NOMO-1 treated with dmso at 0.1 percent for 144 hours (cell line): Measurements from ENCODE around the gene TMEM119.

Experiments
- DNase-seq: peaks from one replicate; lab custom pipeline; 2025; ENCODE audit not compliant: unreplicated experiment; lab: John Stamatoyannopoulos, UW

Gene TMEM119, protein sequence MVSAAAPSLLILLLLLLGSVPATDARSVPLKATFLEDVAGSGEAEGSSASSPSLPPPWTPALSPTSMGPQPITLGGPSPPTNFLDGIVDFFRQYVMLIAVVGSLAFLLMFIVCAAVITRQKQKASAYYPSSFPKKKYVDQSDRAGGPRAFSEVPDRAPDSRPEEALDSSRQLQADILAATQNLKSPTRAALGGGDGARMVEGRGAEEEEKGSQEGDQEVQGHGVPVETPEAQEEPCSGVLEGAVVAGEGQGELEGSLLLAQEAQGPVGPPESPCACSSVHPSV

GRCh38 chr12:108597559-108598471 is at the start of gene TMEM119:
Gene TMEM119, minus strand, starts transcription at chr12:108598084. Its CDS starts 5,701 bp downstream, at chr12:108592383.
- no peak for DNase-seq

GRCh38 chr12:108646600-108647579 is 49.0 kb upstream of the TMEM119 start:
- no peak for DNase-seq

DNA sequence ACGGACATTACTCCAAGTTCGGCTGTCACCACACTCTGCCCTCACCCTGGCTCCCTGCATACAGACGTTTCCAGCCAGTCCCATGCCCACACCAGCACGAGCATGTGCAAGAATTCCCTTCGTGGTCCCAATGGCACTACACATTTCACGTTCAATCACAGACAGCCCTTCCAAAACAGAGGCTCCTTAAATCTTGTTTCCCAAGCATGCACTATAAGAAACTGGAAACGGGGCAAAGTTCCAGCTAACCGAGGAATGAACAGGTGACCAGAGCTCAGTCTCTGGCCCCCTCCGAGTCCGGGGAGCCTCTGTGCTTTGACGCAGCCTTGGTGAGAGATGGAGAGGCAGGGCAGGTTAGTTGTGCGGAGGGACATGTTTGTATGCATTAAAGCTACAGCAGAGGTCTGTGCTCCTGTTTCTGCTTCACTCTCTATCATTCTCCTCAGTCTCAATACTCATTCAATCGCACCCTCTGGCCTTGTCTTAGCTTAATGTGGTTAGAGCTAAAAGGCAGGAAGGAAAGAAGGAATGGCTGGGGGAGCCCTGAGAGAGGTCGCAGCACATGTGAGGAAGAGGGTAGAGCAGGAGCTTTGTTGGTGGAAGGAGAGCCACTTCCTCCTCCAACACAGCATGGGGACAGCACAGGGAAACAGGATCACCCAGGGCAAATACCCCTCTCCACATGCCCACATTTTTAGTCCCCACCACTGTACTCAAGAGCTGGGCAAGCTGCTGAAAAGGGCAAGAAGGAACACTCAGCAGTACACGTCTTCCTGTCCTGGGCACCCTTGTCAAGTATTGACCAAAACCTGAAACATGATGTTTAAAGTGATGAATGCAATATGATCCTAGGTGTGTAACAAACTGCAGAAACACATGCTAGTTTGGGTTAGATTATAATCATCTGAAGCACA is 48.1 kb upstream of the TMEM119 start:
- DNase-seq: no peak

DNA sequence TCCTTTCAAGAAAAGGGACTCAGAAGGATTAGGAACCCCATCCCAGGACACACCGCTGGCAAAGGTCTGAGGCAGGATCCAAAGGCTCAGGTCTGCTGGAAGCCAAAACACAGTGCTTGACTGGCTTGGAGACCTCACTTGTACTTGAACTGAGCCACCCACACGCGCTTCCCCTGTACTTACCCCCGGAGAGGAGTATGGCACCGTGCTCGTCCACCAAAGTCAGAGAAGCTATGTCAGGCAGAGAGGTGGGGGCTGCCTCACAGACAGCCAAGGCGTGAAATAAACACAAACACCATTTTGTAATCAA is 46.9 kb upstream of the TMEM119 start:
- DNase-seq: no peak

- DNase-seq: no peak
Observed at GRCh38 chr12:108643941-108644810, 46.3 kb upstream of the TMEM119 start.

DNA sequence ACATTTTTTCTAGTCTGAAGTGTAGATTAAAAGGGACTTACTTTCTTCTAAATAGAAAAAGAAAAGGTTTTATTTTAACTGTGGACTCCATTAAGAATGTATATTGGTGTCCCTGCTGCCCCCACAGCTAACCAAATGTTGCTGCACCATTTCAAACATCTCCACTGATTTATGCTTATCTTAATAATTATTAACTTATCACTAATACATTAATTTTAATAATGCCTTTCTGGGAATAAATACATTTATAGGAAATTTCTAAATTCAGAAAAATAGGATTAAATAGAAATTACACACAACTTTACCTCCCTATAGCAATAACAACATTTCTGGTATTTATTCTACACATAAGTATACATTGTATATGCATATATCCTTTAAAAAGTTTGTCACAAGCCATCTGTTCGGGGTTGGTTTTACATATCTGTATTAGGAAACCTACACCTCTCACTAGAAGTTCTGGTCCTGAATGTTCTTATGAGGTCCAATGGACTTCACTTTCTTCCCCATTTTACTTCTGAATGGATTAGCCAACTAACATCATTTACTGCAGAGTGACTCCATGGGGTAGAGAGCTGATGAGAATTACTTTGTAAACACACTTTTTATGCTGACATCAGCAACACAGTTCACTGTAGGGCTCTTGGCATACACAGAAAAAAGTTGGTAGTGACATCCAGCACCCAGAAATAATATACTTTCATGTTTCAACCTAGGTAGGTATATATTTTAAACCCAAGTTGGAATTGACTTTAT is 45.2 kb upstream of the TMEM119 start:
- DNase-seq: no peak

DNA sequence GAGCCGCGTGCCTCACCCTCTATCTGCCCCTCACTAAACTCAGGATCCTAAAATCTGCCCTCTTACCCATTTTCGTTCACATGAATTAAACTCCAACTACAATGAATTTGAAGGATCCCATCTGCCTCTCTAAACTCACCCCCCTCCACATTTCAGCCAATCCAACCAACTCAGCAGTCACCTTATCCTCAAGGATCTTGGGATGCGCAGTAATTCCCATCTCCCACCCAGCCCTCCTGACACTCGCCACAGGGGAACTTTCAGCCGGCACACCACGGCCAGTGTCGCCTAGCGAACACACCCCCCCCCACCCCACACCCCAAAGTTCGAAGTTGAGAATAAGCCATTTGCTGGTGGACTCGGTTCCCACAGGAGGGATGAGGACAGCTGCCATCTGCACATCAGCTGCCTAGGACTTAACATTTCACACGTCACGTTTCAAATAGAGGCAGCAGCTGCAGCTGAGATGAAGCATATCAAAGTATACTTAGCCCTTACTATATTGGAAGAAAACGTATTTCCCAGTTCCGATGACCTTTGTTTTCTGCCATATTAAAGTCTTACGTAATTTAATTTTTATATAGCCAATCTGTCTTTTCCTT is 44.5 kb upstream of the TMEM119 start:
- no peak for DNase-seq

DNA sequence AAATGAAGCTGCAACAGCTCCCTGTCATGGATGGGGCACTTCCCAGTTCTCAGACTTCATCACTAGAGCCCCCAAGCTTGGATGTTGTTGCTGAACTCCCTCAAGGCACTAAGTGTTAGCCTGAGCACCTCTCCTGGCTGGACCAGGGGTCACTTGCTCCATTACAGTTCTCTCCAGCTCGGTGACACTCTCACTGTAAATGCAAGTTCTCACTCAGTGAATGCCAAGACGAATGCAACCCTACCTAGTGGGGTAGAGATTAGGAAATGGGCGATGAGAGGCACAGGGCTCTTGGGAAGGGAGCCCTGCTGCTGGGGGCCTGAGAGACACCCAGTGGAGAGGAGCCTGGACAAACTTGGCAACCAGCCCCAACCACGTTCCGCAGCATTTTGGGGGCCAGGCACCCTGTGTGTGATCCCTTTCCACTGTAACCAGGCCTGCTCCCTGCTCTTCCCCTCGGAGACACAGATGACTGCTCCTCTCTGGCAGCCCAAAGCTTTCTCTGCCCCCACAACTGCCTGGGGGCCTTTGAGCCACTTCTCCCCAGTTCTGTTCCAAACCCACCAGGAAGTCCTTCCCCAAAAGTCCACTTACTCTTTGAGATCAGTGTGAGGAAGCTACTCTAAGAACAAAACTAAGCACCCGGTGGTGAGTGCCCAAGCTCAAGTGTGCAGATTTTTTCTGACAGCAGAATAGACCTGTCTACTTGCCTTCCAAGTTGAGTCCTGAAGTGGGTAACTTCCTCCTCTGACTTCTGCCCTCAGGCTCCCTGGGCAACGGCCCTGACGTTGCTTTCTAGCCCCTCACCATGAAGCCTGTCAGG is 43.8 kb upstream of the TMEM119 start:
- no peak for DNase-seq

DNA sequence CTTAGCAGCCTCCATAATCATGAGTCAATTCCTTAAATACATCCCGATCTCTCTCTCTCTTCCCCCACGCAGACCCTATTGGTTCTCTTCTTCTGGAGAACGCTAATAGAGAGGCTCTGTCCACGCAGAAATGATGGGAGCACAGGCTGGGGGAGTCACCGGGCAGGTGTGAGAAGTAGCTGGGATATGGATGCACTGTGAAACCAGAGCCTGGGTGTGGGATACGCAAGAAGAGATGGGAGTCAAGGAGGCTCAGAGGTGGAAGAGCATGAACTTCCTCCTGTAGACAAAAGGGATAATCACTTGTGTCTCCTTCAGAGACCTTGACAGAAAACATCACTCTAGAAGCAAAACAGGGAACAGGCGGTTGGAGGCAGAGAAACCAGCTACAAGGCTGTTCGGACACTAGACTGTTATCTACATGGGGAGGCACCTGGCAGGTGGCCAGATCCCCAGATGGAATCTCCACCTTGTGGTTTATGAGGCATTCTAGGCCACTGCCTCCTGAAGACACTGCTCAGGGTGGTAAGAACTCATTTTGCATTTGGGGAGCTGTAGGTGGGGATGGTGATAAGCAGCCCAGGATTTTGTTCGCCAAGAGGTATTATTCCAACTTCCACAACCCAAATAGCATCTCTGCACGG is 43.0 kb upstream of the TMEM119 start:
- DNase-seq: no peak

GRCh38 chr12:108638997-108639822 is 41.3 kb upstream of the TMEM119 start:
- no peak for DNase-seq

- DNase-seq: no peak
Observed at GRCh38 chr12:108638141-108638827, 40.4 kb upstream of the TMEM119 start.

DNA sequence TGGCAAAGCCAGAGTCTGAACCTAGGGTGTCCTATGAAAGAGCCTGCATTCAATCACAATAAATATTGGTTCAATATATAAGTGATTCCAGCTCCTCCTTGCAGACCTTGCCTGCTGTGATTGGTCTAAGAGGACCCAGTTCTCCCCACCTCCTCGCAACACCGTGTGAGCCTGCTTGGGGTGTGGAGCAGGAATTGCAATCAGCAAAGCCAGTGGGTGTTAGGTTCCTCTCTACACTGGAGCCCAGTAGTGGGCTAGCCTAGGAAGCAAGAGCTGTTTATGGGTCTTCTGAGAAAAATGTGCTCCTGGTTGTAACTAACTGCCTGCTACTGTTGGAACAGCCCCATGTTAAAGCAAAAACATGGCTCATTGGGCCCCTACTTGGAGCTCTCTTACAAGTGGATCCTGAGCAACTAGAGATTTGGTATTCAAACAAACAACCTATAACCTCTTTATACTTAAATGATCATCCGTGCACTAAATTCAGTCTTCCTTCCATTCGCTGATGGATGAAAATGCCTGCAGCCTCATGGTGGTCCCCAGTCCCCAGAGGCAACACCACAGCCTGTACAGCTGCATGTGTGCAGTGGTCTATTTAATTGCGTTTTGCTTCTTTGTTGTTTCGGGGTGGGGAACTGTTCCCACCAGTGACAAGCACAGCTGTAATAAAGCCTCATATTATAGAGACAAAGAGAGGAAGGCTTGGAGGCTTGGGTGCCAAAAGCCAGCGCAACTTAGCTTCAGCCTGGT is 39.5 kb upstream of the TMEM119 start:
- no peak for DNase-seq

GRCh38 chr12:108635997-108636808 is 38.3 kb upstream of the TMEM119 start:
- DNase-seq: no peak
